Ovary (tissue), 3 donors: ENCODE measurements around the gene CFAP20DC.

Source experiments
- CTCF ChIP-seq, 3 donors: fragments of 450-650 bp in 2 of 3; fragments of 200-600 bp in 1 of 3; IDR thresholded peaks; one replicate each; pipeline versions ENCODE4 v1.5.1 to v1.8.0; 2016 to 2022; ENCODE audit warnings: antibody characterized with exemption in 3 of 3, mild to moderate bottlenecking in 1 of 3
- EP300 ChIP-seq: sonication (generic); formaldehyde crosslinking; IDR thresholded peaks from one replicate; pipeline ENCODE4 v1.6.1; 2017; ENCODE audit warnings: antibody characterized with exemption
- donor health status: DM: no; HTN: no; CAD: no.

GRCh38 chr3:58866079-58866478 is 183.7 kb downstream of the CFAP20DC start:
- TF ChIP-seq CTCF (IDR thresholded peaks at IDR 0.05), result no peak
- TF ChIP-seq EP300, result no peak
